Measurements from ENCODE around the gene PRKCE. TPM values are rescaled to one million over a fixed set of nuclear protein-coding genes. Genes with fewer than 3 reads are reported as not detected.

The PRKCE gene
- total RNA-seq, 1 donor: 12.5 TPM

- no peak for DNase-seq (ENCODE audit: low read depth)
- H3K4me3 ChIP-seq (ENCODE audit: low read depth, low read length): no peak overlapping the region
- no peak for TF ChIP-seq CTCF (IDR thresholded peaks at IDR 0.05; ENCODE audit: insufficient read depth, low read length)
These were observed 134.8 kb downstream of the PRKCE start for GRCh38 chr2:45786030-45786835.

GRCh38 chr2:45786836-45787357 lies 135.4 kb downstream of the PRKCE start:
- peak; percentile 39 for DNase-seq (ENCODE audit: low read depth)
- no peak for TF ChIP-seq CTCF (IDR thresholded peaks at IDR 0.05; ENCODE audit: insufficient read depth, low read length)
- no peak overlapping the region for H3K4me3 ChIP-seq (ENCODE audit: low read depth, low read length)

- TF ChIP-seq CTCF (IDR thresholded peaks at IDR 0.05; ENCODE audit: insufficient read depth, low read length): no peak
- no peak for DNase-seq (ENCODE audit: low read depth)
- no peak overlapping the region for H3K4me3 ChIP-seq (ENCODE audit: low read depth, low read length)
These were observed 136.9 kb downstream of the PRKCE start for GRCh38 chr2:45788401-45788800.

GRCh38 chr2:45789317-45789716 lies 137.8 kb downstream of the PRKCE start:
- TF ChIP-seq CTCF (IDR thresholded peaks at IDR 0.05; ENCODE audit: insufficient read depth, low read length): no peak
- DNase-seq (ENCODE audit: low read depth): no peak
- H3K4me3 ChIP-seq (ENCODE audit: low read depth, low read length): no peak overlapping the region

GRCh38 chr2:45789961-45790723 lies 138.7 kb downstream of the PRKCE start:
- DNase-seq (ENCODE audit: low read depth): no peak
- no peak overlapping the region for H3K4me3 ChIP-seq (ENCODE audit: low read depth, low read length)
- no peak for TF ChIP-seq CTCF (IDR thresholded peaks at IDR 0.05; ENCODE audit: insufficient read depth, low read length)

GRCh38 chr2:45793305-45793962 lies 142.0 kb downstream of the PRKCE start:
- no peak for DNase-seq (ENCODE audit: low read depth)
- no peak overlapping the region for H3K4me3 ChIP-seq (ENCODE audit: low read depth, low read length)
- no peak for TF ChIP-seq CTCF (IDR thresholded peaks at IDR 0.05; ENCODE audit: insufficient read depth, low read length)

All from fibroblast of the aortic adventitia (primary cell).